Panc1 (cell line): Measurements from ENCODE around the gene TRDMT1. TPM values are rescaled to one million over a fixed set of nuclear protein-coding genes. Genes with fewer than 3 reads are reported as not detected.

Experiments used
- ATAC-seq: fragments of 200-7000 bp; cut with Tn5 transposase; 2 replicates; pipeline ENCODE4 v1.9.1; 2020; ENCODE audit warnings: mild to moderate bottlenecking, moderate library complexity
- BruUV-seq: library from RNA; stranded (reverse); fragments of 400-500 nt; replicated peaks from 2 replicates; lab custom pipeline; 2021; lab: Mats Ljungman, UMichigan
- CTCF ChIA-PET: fragments of 300-600 bp; sonication (Branson Sonifier 250); formaldehyde crosslinking; loops from one replicate; lab custom pipeline; 2022; ENCODE audit warnings: antibody characterized with exemption; lab: Charles Lee
- POLR2A ChIA-PET: fragments of 300-600 bp; sonication (Branson Sonifier 250); formaldehyde crosslinking; loops from one replicate; lab custom pipeline; 2022; ENCODE audit warnings: antibody characterized with exemption; lab: Charles Lee
- DNase-seq: peaks from one replicate; pipeline ENCODE4 v3.0.0-alpha.2; 2010; ENCODE audit warnings: low read depth, low spot score
- H3K27ac ChIP-seq: 2 replicates; pipeline ENCODE4 v1.5.1; 2011; ENCODE audit warnings: mild to moderate bottlenecking, low read length, inconsistent platforms
- H3K27me3 ChIP-seq: fragments of 200-500 bp; sonication (Bioruptor generic); 2 replicates; pipeline ENCODE4 v1.6.0; 2014; ENCODE audit warnings: low read length, inconsistent platforms; ENCODE audit not compliant: control insufficient read depth, insufficient read depth
- H3K36me3 ChIP-seq: fragments of 200-500 bp; sonication (Bioruptor generic); 2 replicates; pipeline ENCODE4 v1.5.1; 2014; ENCODE audit warnings: inconsistent platforms, mild to moderate bottlenecking, low read length, moderate library complexity; ENCODE audit not compliant: control insufficient read depth, insufficient read depth
- H3K4me1 ChIP-seq: 2 replicates; pipeline ENCODE4 v1.5.1; 2011; ENCODE audit warnings: inconsistent platforms, mild to moderate bottlenecking, low read length, moderate library complexity; ENCODE audit not compliant: control insufficient read depth, insufficient read depth
- H3K4me3 ChIP-seq, 2 experiments: 2 replicates each; pipeline ENCODE4 v1.5.1; 2011 to 2012; ENCODE audit warnings: low read depth in 2 of 2, low read length in 2 of 2, mild to moderate bottlenecking in 2 of 2, inconsistent platforms in 1 of 2, moderate library complexity in 1 of 2
- H3K9me3 ChIP-seq: fragments of 200-500 bp; sonication (Bioruptor generic); 2 replicates; pipeline ENCODE4 v1.5.1; 2014; ENCODE audit warnings: low read depth, mild to moderate bottlenecking, inconsistent platforms, low read length, moderate library complexity; ENCODE audit not compliant: control insufficient read depth, insufficient read depth
- POLR2AphosphoS5 ChIP-seq: IDR thresholded peaks from 2 replicates; pipeline ENCODE4 v1.6.1; 2012; ENCODE audit warnings: mild to moderate bottlenecking, low read depth, low read length, moderate library complexity
- SIN3A ChIP-seq: IDR thresholded peaks from 2 replicates; pipeline ENCODE4 v1.6.1; 2012; ENCODE audit warnings: low read depth, mild to moderate bottlenecking, low read length, moderate library complexity, borderline replicate concordance; ENCODE audit not compliant: insufficient read depth
- TCF7L2 ChIP-seq: IDR thresholded peaks from 2 replicates; pipeline ENCODE4 v1.6.1; 2011; ENCODE audit warnings: mild to moderate bottlenecking, low read depth, low read length, inconsistent platforms
- in situ Hi-C: cut with HindIII; loops from 2 replicates; pipeline ENCODE4 v1.10.0; 2016; ENCODE audit warnings: low sequenced_read_pairs, low pct_unique_long_range_greater_than_20kb
- intact Hi-C: fragments of 100-400 bp; cut with micrococcal nuclease; formaldehyde crosslinking; loops from one replicate; pipeline ENCODE4 v1.10.0; 2022; ENCODE audit not compliant: unreplicated experiment
- total RNA-seq: library from RNA; stranded (reverse); gene quantifications from one replicate; pipeline ENCODE4 v1.2.1, GENCODE V29; 2021; ENCODE audit not compliant: unreplicated experiment
- TF ChIP-seq, protein P1 (sequence below), 2 experiments: IDR thresholded peaks; 2 replicates each; pipeline ENCODE4 v1.6.1; 2011 to 2012; ENCODE audit warnings: low read depth in 2 of 2, control low read depth in 1 of 2, low read length in 1 of 2, mild to moderate bottlenecking in 1 of 2, moderate library complexity in 1 of 2; ENCODE audit not compliant: insufficient read depth in 1 of 2
- TF ChIP-seq, protein P2 (sequence below): fragments of 450-650 bp; IDR thresholded peaks from 2 replicates; pipeline ENCODE4 v1.5.1; 2017; ENCODE audit warnings: mild to moderate bottlenecking

TRDMT1 gene
- total RNA-seq, 1 experiment from 2014 or later: 7.6 TPM

DNA sequence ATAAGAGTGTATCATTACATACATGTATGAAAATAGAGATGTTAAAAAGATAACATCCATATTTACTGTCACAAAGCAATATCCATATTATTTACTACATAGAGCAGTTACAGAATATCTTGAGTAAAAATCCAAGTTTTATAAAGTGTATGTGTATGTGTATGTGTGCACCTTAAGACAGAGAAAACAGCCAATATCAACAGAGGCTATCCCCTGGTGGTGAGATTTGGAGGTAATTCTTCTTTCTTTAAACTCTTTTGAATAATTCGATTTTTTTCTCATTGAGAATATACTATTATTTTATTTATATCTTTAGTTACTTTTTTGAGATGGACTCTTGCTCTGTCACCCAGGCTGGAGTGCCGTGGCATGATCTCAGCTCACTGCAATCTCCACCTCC is 18.4 kb downstream of the TRDMT1 start:
- ChIA-PET CTCF (no interaction called here), POLR2A (no interaction called here)
- H3K27ac ChIP-seq: peak overlapping the region; percentile 36; the same call in 1 of the 2 replicates
- no peaks in the 10 kb centered on the region for H3K36me3 ChIP-seq
- peaks cover 19% of the 10 kb centered on the region for H3K4me1 ChIP-seq
- DNase-seq (no peak), ATAC-seq (no peak)
- H3K27me3 ChIP-seq: no peaks in the 10 kb centered on the region
- no peaks in the 10 kb centered on the region for H3K9me3 ChIP-seq
- in situ Hi-C loops (no loop called here), intact Hi-C loops (no loop called here)
- no TSS peak for BruUV-seq
- no peak for TF ChIP-seq TCF7L2
- TF ChIP-seq POLR2AphosphoS5: no peak
- TF ChIP-seq, protein P1, sequence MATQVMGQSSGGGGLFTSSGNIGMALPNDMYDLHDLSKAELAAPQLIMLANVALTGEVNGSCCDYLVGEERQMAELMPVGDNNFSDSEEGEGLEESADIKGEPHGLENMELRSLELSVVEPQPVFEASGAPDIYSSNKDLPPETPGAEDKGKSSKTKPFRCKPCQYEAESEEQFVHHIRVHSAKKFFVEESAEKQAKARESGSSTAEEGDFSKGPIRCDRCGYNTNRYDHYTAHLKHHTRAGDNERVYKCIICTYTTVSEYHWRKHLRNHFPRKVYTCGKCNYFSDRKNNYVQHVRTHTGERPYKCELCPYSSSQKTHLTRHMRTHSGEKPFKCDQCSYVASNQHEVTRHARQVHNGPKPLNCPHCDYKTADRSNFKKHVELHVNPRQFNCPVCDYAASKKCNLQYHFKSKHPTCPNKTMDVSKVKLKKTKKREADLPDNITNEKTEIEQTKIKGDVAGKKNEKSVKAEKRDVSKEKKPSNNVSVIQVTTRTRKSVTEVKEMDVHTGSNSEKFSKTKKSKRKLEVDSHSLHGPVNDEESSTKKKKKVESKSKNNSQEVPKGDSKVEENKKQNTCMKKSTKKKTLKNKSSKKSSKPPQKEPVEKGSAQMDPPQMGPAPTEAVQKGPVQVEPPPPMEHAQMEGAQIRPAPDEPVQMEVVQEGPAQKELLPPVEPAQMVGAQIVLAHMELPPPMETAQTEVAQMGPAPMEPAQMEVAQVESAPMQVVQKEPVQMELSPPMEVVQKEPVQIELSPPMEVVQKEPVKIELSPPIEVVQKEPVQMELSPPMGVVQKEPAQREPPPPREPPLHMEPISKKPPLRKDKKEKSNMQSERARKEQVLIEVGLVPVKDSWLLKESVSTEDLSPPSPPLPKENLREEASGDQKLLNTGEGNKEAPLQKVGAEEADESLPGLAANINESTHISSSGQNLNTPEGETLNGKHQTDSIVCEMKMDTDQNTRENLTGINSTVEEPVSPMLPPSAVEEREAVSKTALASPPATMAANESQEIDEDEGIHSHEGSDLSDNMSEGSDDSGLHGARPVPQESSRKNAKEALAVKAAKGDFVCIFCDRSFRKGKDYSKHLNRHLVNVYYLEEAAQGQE (IDR thresholded peaks at IDR 0.05; ENCODE audit: insufficient read depth in 1 of 2, low read depth in 2 of 2, low read length in 1 of 2): no peak
- TF ChIP-seq SIN3A: no peak
- TF ChIP-seq, protein P2, sequence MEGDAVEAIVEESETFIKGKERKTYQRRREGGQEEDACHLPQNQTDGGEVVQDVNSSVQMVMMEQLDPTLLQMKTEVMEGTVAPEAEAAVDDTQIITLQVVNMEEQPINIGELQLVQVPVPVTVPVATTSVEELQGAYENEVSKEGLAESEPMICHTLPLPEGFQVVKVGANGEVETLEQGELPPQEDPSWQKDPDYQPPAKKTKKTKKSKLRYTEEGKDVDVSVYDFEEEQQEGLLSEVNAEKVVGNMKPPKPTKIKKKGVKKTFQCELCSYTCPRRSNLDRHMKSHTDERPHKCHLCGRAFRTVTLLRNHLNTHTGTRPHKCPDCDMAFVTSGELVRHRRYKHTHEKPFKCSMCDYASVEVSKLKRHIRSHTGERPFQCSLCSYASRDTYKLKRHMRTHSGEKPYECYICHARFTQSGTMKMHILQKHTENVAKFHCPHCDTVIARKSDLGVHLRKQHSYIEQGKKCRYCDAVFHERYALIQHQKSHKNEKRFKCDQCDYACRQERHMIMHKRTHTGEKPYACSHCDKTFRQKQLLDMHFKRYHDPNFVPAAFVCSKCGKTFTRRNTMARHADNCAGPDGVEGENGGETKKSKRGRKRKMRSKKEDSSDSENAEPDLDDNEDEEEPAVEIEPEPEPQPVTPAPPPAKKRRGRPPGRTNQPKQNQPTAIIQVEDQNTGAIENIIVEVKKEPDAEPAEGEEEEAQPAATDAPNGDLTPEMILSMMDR: no peak; the same call in 1 of the 2 replicates
- no peak overlapping the region for H3K4me3 ChIP-seq

DNA sequence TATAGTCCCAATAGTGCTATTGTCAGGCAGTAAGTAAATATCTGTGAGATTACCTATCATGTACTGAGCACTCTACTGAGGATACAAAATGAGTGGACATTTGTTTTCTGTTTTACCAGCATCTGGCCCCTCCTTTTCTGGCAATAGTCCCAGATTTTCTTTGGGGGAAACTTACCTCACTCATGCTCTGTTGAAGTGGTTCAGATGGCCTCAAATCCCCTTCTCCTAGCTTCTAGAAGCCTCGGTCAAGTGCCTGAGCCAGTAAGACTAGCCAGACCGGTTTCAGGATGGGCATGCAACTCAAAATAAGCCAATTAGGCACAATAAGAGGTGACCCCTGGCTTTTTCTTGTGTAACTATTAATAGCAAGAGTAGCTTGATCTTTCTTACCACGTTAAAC is 19.7 kb downstream of the TRDMT1 start:
- TF ChIP-seq SIN3A (no peak), POLR2AphosphoS5 (no peak), TCF7L2 (no peak)
- TF ChIP-seq, protein P2: no peak
- TF ChIP-seq, protein P1 (IDR thresholded peaks at IDR 0.05; ENCODE audit: insufficient read depth in 1 of 2, low read depth in 2 of 2, low read length in 1 of 2): no peak
- Histone ChIP-seq H3K36me3 (no peaks in the 10 kb centered on the region), H3K4me1 (peaks cover 16% of the 10 kb centered on the region), H3K9me3 (no peaks in the 10 kb centered on the region), H3K27ac (peak overlapping the region; percentile 80; the same call in 1 of the 2 replicates), H3K27me3 (no peaks in the 10 kb centered on the region), H3K4me3 (no peak overlapping the region)
- BruUV-seq: no TSS peak
- no peak for ATAC-seq
- no peak for DNase-seq
- intact Hi-C loops (no loop called here), in situ Hi-C loops (no loop called here)
- CTCF ChIA-PET: no interaction called here
- POLR2A ChIA-PET: interaction anchor here (0.7 kb wide), 1 partner anchor 31 kb away, joined by 3 read pairs; no protein-coding TSS in a partner anchor
